Memory B cell (primary cell): Measurements from ENCODE around the gene DISP3.

Experiments
- ATAC-seq: fragments of 150-1000 bp; cut with Tn5 transposase; 2 replicates; pipeline ENCODE4 v1.10.0; 2021; ENCODE audit warnings: low read depth, mild to moderate bottlenecking, moderate library complexity
- DNase-seq, 2 donors: peaks; one replicate each; pipeline ENCODE4 v3.0.0; 2022; ENCODE audit warnings: low spot score in 2 of 2
- H3K27ac Mint-ChIP-seq: one replicate; pipeline ENCODE4 v1.8.0; 2022; ENCODE audit warnings: mild to moderate bottlenecking, moderate library complexity, mixed read lengths
- H3K27me3 Mint-ChIP-seq: one replicate; pipeline ENCODE4 v1.8.0; 2022; ENCODE audit warnings: mixed read lengths
- H3K36me3 Mint-ChIP-seq: one replicate; pipeline ENCODE4 v1.8.0; 2022; ENCODE audit warnings: mild to moderate bottlenecking, mixed read lengths
- H3K4me1 Mint-ChIP-seq: one replicate; pipeline ENCODE4 v1.8.0; 2022; ENCODE audit warnings: mixed read lengths
- H3K4me3 Mint-ChIP-seq: one replicate; pipeline ENCODE4 v1.8.0; 2022; ENCODE audit warnings: mild to moderate bottlenecking, moderate library complexity, mixed read lengths
- H3K9me3 Mint-ChIP-seq: one replicate; pipeline ENCODE4 v1.8.0; 2022; ENCODE audit warnings: mixed read lengths

The DISP3 gene

DNA sequence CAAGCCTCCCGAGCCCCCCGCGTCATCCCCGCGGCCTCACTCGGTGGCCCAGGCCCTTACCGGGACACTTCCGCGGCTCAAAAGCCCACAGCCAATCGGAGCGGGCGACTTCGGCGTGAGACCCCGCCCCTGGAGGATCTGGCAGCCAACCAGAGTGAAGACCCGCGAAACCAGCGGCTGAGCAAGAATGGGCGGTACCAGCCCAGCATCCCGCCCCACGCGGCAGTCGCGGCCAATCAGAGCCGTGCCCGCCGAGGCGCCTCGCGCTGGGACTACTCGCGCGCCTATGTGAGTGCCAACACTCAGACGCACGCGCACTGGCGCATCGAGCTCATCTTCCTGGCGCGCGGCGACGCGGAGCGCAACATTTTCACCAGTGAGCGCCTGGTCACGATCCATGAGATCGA, 22.5 kb downstream of the DISP3 start:
- peaks cover 10% of the 10 kb centered on the region for H3K9me3 Mint-ChIP-seq
- peak; percentile 68 for ATAC-seq
- H3K4me1 Mint-ChIP-seq, result peaks cover 2% of the 10 kb centered on the region
- peaks cover 18% of the 10 kb centered on the region for H3K27me3 Mint-ChIP-seq
- peaks cover 6% of the 10 kb centered on the region for H3K36me3 Mint-ChIP-seq
- no peak overlapping the region for H3K27ac Mint-ChIP-seq
- peak overlapping the region; percentile 30 for H3K4me3 Mint-ChIP-seq
- no peak for DNase-seq

DNA sequence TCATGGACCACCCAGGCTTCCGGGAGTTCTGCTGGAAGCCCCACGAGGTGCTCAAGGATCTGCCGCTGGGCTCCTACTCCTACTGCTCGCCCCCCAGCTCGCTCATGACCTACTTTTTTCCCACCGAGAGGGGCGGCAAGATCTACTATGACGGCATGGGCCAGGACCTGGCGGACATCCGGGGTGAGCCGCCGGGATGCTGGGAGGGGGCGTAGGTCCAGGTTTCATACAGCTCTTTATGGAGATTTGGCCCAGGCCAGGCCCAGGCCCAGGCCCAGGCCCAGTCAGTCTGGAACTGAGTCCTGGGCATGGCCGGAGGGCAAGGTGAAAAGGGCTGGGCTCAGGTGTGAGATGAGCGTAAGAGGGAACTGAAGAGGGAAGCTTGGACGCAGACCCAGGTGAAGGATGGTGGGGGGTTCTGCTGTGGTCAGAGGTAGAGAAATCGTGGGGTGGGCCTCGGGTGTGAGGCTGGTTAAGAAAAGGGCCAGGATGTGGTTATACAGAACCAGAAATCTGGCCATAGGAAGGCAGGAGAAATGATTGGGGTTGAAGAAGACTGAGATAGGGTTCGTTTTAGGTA, 23.0 kb downstream of the DISP3 start:
- H3K27me3 Mint-ChIP-seq, result peaks cover 18% of the 10 kb centered on the region
- no peak overlapping the region for H3K27ac Mint-ChIP-seq
- peak overlapping the region; percentile 30 for H3K4me3 Mint-ChIP-seq
- ATAC-seq, result no peak
- H3K9me3 Mint-ChIP-seq, result peaks cover 10% of the 10 kb centered on the region
- no peak for DNase-seq
- H3K36me3 Mint-ChIP-seq, result peaks cover 6% of the 10 kb centered on the region
- peaks cover 2% of the 10 kb centered on the region for H3K4me1 Mint-ChIP-seq

DNA sequence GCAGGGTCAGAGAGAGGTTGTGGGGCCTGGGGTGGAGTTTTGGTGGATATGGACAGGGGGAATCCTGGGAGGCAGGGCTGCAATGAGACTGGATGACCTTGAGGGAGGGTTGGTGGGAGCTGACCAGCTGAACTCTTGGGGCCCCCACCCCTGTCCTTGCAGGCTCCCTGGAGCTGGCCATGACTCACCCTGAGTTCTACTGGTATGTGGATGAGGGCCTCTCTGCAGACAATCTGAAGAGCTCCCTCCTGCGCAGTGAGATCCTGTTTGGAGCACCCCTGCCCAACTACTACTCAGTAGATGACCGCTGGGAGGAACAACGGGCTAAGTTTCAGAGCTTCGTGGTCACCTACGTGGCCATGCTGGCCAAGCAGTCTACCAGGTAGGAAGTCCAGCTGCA, 23.6 kb downstream of the DISP3 start:
- DNase-seq, result no peak
- no peak for ATAC-seq
- no peak overlapping the region for H3K27ac Mint-ChIP-seq
- peaks cover 6% of the 10 kb centered on the region for H3K36me3 Mint-ChIP-seq
- peaks cover 10% of the 10 kb centered on the region for H3K9me3 Mint-ChIP-seq
- H3K4me1 Mint-ChIP-seq, result peaks cover 2% of the 10 kb centered on the region
- peaks cover 18% of the 10 kb centered on the region for H3K27me3 Mint-ChIP-seq
- no peak overlapping the region for H3K4me3 Mint-ChIP-seq

DNA sequence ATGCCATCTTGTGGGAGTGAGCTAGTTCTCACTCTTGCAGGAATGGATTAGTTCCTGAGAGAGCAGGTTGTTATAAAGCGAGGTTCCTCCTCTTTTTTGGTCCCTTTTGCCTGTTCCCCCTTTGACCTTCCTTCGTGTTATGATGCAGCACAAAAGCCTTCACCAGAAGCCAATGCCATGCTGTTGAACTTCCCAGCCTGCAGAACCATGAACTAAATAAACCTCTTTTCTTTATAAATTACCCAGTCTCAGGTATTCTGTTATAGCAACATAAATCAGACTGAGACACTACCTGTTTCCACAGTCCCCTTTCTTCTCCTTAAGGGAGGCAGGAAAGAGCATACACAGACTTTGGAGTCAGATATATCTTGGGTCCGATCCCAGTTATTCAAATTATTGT, 25.6 kb downstream of the DISP3 start:
- peaks cover 8% of the 10 kb centered on the region for H3K36me3 Mint-ChIP-seq
- no peak overlapping the region for H3K27ac Mint-ChIP-seq
- ATAC-seq (no peak), DNase-seq (no peak)
- peaks cover 12% of the 10 kb centered on the region for H3K9me3 Mint-ChIP-seq
- no peak overlapping the region for H3K4me3 Mint-ChIP-seq
- H3K4me1 Mint-ChIP-seq, result peaks cover 2% of the 10 kb centered on the region
- peaks cover 12% of the 10 kb centered on the region for H3K27me3 Mint-ChIP-seq

DNA sequence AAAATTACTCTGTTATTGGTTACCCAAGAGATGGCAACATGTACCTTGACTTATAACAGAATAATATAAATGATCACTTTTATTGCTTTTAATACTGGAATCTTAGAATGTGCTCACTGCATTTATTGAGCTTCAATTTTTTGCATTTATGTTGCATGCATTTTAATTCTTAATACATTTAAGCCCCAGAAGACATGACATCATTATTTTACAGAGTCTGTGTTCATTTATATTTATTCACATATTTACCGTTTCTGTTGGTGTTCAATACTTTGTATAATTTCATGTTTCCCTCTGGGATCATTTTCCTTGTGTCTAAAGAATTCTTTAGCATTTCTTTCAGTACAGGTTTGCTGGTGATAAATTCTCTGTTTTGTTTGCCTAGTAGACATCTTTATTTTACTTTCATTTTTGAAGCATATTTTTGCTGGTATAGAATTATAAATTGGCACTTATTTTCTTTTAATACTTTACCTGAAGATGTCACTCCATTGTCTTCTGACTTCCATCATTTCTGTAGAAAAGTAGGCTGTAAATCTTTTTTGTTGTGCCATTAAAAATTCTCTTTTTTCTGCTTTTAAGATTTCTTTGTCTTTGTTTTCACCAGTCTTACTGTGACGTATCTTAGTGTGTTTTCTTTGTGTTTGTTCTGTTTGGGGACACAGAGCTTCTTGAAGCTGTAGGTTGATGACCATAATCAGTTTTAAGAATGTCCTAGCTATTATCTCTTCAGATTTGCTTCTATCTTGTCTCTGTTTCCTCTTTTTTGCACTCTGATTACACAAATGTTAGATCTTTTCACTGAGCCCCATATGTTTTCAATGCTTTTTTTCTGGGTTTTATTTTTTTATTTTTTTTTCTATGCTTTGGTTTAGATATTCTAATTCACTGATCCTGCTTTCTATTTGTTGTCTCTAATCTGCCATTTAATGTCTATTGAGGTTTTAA, 26.9 kb downstream of the DISP3 start:
- Mint-ChIP-seq H3K4me1 (peaks cover 2% of the 10 kb centered on the region), H3K27me3 (peaks cover 6% of the 10 kb centered on the region), H3K9me3 (peaks cover 13% of the 10 kb centered on the region), H3K36me3 (peaks cover 11% of the 10 kb centered on the region), H3K4me3 (no peak overlapping the region), H3K27ac (no peak overlapping the region)
- ATAC-seq (no peak), DNase-seq (no peak)

DNA sequence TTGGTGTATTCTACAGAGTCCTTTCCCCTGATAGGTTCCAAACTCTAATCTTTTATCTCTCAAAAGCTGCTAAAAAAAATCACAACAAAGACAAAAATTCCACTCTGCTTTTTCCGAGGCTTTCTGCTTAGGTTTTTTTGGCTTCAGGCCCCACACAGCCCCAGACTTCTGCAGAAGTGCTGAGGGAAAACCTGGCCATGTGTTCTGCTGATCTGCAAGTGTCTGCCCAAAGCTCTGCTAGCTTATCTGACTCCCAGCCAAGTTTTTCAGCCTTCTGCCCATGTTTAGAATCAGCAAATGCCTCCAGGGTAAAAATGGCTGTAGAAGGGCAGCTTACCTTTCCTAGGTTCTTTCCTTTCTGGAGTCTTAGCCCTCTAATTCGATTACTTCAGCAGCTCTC, 28.4 kb downstream of the DISP3 start:
- ATAC-seq (no peak), DNase-seq (no peak)
- Mint-ChIP-seq H3K27me3 (peaks cover 5% of the 10 kb centered on the region), H3K27ac (no peak overlapping the region), H3K4me3 (no peak overlapping the region), H3K4me1 (no peaks in the 10 kb centered on the region), H3K9me3 (peaks cover 10% of the 10 kb centered on the region), H3K36me3 (peaks cover 7% of the 10 kb centered on the region)

DNA sequence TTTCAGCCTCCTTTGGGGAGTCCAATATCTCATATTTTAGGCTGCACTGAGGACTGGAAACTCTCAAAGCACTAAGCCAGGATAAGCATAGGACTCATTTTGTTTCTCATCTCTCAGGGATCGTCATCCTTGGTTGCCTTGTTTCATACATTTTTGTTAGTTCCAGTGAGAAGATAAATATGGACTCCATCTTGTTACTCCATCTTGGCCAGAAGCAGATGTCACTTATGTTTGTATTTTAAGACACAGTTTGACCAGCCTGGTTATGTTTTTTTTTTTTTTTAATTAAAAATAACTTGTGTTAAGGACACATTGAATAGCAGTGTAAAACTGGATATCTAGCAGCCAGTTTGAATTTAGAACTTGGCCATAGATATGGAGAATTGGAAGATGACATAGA, 34.7 kb downstream of the DISP3 start:
- peaks cover 11% of the 10 kb centered on the region for H3K36me3 Mint-ChIP-seq
- no peak for ATAC-seq
- DNase-seq, result no peak
- peaks cover 8% of the 10 kb centered on the region for H3K27me3 Mint-ChIP-seq
- H3K4me3 Mint-ChIP-seq, result no peak overlapping the region
- no peaks in the 10 kb centered on the region for H3K4me1 Mint-ChIP-seq
- H3K9me3 Mint-ChIP-seq, result peaks cover 11% of the 10 kb centered on the region
- no peak overlapping the region for H3K27ac Mint-ChIP-seq

DNA sequence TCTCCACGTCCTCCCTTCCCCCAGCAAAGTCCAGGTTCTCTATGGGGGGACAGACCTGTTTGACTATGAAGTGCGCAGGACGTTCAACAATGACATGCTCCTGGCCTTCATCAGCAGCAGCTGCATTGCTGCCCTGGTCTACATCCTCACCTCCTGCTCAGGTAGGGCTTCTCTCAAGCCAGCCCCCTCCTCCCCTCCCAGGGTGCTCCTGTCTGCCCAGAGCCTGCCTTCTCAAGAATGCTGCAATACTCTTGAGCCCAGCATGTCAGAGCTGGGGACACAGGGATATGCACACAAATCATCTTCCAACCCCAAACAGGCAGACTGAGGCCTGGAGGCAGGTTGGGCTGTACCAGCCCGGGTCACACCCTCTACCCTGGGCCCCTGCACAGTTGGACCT, 35.4 kb downstream of the DISP3 start:
- DNase-seq, result no peak
- Mint-ChIP-seq H3K27ac (no peak overlapping the region), H3K36me3 (peaks cover 9% of the 10 kb centered on the region), H3K4me3 (no peak overlapping the region), H3K27me3 (peaks cover 8% of the 10 kb centered on the region), H3K9me3 (peaks cover 10% of the 10 kb centered on the region), H3K4me1 (no peaks in the 10 kb centered on the region)
- no peak for ATAC-seq

DNA sequence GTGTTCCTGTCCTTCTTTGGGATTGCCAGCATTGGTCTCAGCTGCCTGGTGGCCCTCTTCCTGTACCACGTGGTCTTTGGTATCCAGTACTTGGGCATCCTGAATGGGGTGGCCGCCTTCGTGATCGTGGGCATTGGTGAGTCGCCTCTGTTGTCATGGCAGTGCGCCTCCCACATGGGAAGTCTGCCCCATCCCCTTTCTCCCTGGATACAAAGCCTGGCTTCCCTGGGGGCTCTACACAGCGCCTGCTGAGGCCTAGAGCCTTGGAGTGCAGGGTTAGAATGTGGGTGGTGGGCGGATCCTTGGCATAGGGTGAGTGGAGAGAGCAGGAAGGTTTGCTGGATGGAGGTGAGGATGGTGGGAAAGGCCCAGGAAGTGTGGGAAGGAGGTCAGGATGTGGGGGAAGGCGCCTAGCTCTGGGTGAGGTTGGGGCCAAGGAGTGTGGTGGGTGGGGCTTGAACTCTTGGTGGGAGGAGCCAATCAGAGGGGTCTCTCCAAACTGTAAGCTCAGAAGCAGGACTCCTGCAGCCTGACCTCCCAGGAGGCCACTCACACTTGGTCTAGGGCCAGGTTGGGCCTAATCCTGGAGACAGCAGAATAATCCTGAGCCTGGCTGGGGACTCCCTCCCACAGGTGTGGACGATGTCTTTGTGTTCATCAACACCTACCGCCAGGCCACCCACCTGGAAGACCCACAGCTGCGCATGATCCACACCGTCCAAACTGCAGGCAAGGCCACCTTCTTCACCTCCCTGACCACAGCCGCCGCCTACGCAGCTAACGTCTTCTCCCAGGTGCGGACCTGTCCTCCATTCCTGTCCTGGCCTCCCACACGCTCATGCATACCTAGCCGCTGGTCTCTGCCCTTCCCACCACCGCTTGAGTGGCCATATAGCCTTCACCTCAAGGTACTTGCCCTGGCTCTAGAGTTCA, 36.7 kb downstream of the DISP3 start:
- H3K9me3 Mint-ChIP-seq, result peaks cover 8% of the 10 kb centered on the region
- peaks cover 8% of the 10 kb centered on the region for H3K36me3 Mint-ChIP-seq
- no peak overlapping the region for H3K27ac Mint-ChIP-seq
- peaks cover 8% of the 10 kb centered on the region for H3K27me3 Mint-ChIP-seq
- ATAC-seq, result no peak
- DNase-seq, result no peak
- H3K4me1 Mint-ChIP-seq, result no peaks in the 10 kb centered on the region
- H3K4me3 Mint-ChIP-seq, result no peak overlapping the region

DNA sequence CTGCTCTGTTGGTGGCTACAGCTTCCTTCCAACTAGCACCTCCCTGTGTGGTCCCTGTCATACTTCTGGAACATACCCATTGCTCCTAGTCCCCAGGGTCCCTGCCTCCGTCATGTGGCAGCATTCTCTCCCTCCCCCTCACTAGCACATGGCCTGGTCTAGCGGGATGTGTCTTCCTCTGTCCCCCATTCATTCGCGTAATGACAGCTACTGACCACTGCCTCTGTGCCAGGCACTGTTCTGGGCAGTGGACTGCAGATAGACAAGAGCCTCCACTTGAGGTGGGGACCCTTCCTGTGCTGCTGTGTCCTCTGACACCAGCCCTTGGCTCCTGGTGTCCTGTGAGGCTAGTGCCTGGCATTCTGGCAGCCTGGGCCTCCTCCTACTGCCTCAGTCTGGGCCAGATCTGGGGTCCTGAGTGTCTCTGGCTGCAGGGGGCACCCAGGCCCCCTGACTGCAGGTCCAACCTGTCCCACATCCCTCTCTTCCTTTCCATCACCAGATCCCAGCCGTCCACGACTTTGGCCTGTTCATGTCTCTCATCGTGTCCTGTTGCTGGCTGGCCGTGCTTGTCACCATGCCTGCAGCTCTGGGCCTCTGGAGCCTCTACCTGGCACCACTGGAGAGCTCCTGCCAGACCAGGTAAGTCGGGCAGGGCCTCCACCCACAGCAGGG, 38.1 kb downstream of the DISP3 start:
- H3K27me3 Mint-ChIP-seq, result peaks cover 11% of the 10 kb centered on the region
- DNase-seq (no peak), ATAC-seq (no peak)
- H3K4me1 Mint-ChIP-seq, result no peaks in the 10 kb centered on the region
- H3K27ac Mint-ChIP-seq, result no peak overlapping the region
- H3K36me3 Mint-ChIP-seq, result peaks cover 7% of the 10 kb centered on the region
- H3K4me3 Mint-ChIP-seq, result no peak overlapping the region
- peaks cover 8% of the 10 kb centered on the region for H3K9me3 Mint-ChIP-seq

DNA sequence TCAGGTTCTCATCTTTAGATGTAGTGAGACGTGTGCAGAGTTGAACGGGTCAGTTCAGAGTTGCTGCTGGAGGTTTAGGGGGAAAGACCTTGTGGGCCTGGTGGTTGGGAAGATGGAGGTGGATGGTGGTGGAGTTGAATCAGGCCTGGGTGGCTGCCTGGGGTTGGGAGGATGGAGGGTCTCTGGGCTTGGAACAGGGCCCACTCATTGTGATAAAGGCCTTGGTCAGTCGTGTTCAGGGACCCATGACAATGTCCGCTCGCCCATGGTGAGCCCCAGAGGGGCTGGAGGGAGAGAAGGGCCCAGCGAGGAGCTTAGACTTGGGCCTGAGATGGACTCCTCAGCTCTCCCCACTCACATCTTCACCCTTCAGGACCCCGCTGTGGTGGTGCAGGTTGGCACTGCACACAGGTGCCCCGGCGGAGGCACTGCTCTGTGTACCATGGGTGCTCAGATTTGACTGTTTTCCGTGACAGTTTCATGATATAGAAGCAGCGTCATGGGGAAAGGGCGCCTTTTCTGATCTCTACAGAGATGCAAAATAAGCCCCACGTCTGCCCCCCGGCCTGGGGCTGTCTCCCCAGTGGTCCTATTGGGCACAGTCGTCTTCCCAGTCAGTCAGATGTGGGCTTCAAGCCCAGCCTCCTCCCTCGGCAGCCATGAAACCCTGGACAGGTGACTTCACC, 39.2 kb downstream of the DISP3 start:
- Mint-ChIP-seq H3K4me1 (no peaks in the 10 kb centered on the region), H3K4me3 (no peak overlapping the region), H3K27me3 (peaks cover 5% of the 10 kb centered on the region), H3K9me3 (peaks cover 2% of the 10 kb centered on the region), H3K27ac (no peak overlapping the region), H3K36me3 (no peaks in the 10 kb centered on the region)
- ATAC-seq (no peak), DNase-seq (no peak)

DNA sequence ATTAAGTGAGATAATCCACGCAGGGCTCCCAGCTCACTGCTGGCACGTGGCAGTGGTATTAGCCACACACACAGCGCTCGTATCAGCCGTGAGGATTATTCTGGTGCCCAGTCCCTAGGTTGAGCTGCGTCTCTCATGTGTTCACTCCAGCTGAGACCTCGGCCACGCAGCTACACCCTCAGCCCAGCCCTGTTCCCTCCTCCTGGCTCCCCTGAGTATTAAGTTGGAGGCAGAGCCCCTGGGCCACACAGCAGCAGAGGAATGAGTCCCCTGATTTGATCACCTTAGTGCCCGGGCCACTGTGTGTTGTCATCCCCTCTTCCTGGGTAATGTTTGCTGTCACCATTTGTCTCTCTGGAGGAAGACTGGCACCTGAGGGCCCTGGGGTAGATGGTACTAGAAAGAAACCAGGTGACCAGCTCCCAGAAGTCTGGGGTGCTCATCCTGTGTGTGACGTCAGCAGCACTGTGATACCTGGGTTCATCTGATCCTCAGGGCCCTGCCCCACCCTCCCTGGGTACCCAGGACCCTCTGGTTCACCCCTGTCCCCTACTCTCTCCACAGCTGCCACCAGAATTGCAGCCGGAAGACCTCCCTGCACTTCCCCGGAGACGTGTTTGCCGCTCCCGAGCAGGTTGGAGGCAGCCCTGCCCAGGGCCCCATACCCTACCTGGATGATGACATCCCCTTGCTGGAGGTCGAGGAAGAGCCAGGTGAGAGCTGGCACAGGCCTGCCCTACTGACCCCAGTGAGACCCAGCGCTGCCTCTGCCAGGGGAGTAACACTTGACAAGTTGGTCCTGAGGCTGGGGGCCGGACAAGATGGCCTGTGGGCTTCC, 40.1 kb downstream of the DISP3 start:
- Mint-ChIP-seq H3K27me3 (peaks cover 5% of the 10 kb centered on the region), H3K27ac (no peak overlapping the region), H3K4me3 (no peak overlapping the region), H3K36me3 (no peaks in the 10 kb centered on the region), H3K9me3 (no peaks in the 10 kb centered on the region), H3K4me1 (no peaks in the 10 kb centered on the region)
- ATAC-seq (no peak), DNase-seq (no peak)
